Measurements from ENCODE around the gene CGB2. TPM values are rescaled to one million over a fixed set of nuclear protein-coding genes. Genes with fewer than 3 reads are reported as not detected.
"Not testable (repeated sequence)": the region's sequence is repeated elsewhere in the genome, so short reads cannot be mapped to it uniquely, and the experiment has no call there.

The CGB2 gene
- total and polyA plus RNA-seq, 4 donors: 0.58 TPM; not detected in 3

DNA sequence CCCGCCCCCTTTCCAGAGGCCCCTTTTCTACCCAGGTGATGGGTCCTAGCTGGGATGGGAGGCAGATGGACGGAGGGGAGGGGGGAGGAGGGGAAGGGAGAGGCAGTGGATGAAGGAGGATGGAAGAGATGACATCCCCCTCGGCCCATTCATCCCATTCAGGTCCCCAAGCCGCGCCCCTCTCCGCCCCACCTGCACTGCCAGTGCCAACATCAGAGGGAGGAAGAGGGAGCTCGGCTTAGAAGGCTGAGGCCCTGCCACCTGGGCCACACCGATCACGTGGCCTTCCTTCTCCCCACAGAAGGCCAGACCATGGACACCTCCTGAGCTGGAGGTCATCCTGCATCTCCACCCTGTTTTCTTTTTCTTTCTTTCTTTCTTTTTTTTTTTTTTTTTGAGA lies 3.0 kb upstream of the CGB2 start:
- not testable (repeated sequence) for H3K9ac ChIP-seq (ENCODE audit: insufficient read depth in 1 of 2, low read length in 2 of 2); H3K4me1 ChIP-seq (ENCODE audit: control insufficient read depth in 5 of 5, insufficient read depth in 5 of 5, low read length in 5 of 5); DNase-seq; H3K36me3 ChIP-seq (ENCODE audit: control insufficient read depth in 4 of 4, insufficient read depth in 4 of 4, low read length in 4 of 4); ATAC-seq (ENCODE audit: insufficient read depth, low FRiP score); H3K27me3 ChIP-seq (ENCODE audit: control insufficient read depth in 3 of 3, insufficient read depth in 3 of 3, low read length in 2 of 3); H3K27ac ChIP-seq (ENCODE audit: low read depth in 1 of 2, low read length in 1 of 2); H3K4me3 ChIP-seq; H3K9me3 ChIP-seq (ENCODE audit: control insufficient read depth in 4 of 4, insufficient read depth in 3 of 4, low read length in 3 of 4)
- 68 to 82% methylated on average over 8 to 9 of the region's 9 CpGs for WGBS, 2 donors

DNA sequence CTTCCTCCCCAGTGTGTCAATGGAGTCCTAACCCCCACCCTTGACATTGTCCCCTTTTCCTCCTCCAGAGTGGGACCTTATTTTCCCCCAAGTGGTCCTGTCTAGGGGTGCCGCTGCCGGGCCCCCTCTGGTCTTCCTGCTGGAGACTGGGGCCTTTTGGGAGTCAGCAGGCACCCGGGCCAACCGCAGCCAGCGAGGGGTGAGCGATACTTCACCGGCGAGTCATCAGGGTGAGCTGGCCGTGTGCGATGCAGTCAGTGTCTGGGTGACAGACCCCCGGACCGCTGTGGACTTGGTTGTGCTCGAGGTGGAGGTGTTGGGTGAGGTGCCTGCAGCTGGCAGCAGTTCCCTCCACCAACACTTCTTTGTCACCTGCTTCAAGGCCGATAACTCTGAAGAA lies 1.9 kb upstream of the CGB2 start:
- H3K36me3 ChIP-seq (ENCODE audit: control insufficient read depth in 4 of 4, insufficient read depth in 4 of 4, low read length in 4 of 4); H3K4me1 ChIP-seq (ENCODE audit: control insufficient read depth in 5 of 5, insufficient read depth in 5 of 5, low read length in 5 of 5); H3K27me3 ChIP-seq (ENCODE audit: control insufficient read depth in 3 of 3, insufficient read depth in 3 of 3, low read length in 2 of 3); H3K9me3 ChIP-seq (ENCODE audit: control insufficient read depth in 4 of 4, insufficient read depth in 3 of 4, low read length in 3 of 4); H3K9ac ChIP-seq (ENCODE audit: insufficient read depth in 1 of 2, low read length in 2 of 2); H3K4me3 ChIP-seq; H3K27ac ChIP-seq (ENCODE audit: low read depth in 1 of 2, low read length in 1 of 2); ATAC-seq (ENCODE audit: insufficient read depth, low FRiP score); DNase-seq: not testable (repeated sequence)
- WGBS, 2 donors: 86 to 95% methylated on average over 14 of the region's 14 CpGs

DNA sequence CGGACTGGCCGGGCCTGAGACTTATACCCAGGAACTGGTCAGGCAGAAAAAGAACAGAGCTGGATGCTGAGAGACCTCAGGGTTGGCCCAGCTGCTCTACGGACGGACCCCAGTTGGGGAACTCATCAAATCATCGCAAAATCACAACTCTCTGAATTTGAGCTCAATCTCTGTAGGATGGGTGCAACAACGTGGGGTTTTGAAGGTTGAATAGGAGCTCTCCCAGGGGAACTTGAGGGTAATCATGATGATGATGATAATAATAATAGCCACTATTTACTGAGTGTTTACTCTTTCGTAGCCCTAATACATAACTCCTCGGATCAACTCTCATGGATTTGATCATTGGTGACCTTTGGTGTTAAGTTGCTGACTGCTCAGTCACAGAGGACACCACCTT lies 1.4 kb upstream of the CGB2 start:
- not testable (repeated sequence) for H3K27ac ChIP-seq (ENCODE audit: low read depth in 1 of 2, low read length in 1 of 2); DNase-seq; H3K9ac ChIP-seq (ENCODE audit: insufficient read depth in 1 of 2, low read length in 2 of 2); H3K27me3 ChIP-seq (ENCODE audit: control insufficient read depth in 3 of 3, insufficient read depth in 3 of 3, low read length in 2 of 3); H3K9me3 ChIP-seq (ENCODE audit: control insufficient read depth in 4 of 4, insufficient read depth in 3 of 4, low read length in 3 of 4); ATAC-seq (ENCODE audit: insufficient read depth, low FRiP score); H3K36me3 ChIP-seq (ENCODE audit: control insufficient read depth in 4 of 4, insufficient read depth in 4 of 4, low read length in 4 of 4); H3K4me1 ChIP-seq (ENCODE audit: control insufficient read depth in 5 of 5, insufficient read depth in 5 of 5, low read length in 5 of 5); H3K4me3 ChIP-seq
- WGBS, 2 donors: 91 to 94% methylated on average over 3 to 5 of the region's 8 CpGs

DNA sequence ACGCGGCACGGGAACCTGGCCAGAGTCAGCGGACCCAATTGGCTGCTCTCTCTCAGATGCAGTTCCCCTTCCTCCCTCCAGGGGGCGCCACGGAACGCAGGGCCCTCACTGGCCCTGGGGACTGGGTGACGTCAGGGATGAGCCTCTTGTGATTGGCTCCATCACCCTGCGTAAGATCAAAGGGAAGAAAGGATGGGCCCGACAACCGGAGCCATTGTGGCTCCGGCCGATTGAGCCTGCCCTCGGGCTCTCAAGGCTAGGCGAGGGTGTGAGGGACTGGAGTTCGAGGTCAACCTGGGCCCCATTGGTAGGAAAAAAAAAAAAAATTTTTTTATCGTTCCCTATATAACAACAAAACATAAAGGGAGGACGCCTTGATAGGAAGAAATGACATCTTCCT lies 5.1 kb downstream of the CGB2 start, which contains the start of gene CGB1:
Gene CGB1 (minus strand): TSS at position 81 of the 400 bp plus-strand sequence. CDS start 184 bp downstream, outside the sequence.
- 48 to 61% methylated on average over 17 to 18 of the region's 18 CpGs for WGBS, 2 donors
- not testable (repeated sequence) for ATAC-seq (ENCODE audit: insufficient read depth, low FRiP score); H3K4me1 ChIP-seq (ENCODE audit: control insufficient read depth in 5 of 5, insufficient read depth in 5 of 5, low read length in 5 of 5); H3K27ac ChIP-seq (ENCODE audit: low read depth in 1 of 2, low read length in 1 of 2); H3K4me3 ChIP-seq; DNase-seq; H3K27me3 ChIP-seq (ENCODE audit: control insufficient read depth in 3 of 3, insufficient read depth in 3 of 3, low read length in 2 of 3); H3K9me3 ChIP-seq (ENCODE audit: control insufficient read depth in 4 of 4, insufficient read depth in 3 of 4, low read length in 3 of 4); H3K9ac ChIP-seq (ENCODE audit: insufficient read depth in 1 of 2, low read length in 2 of 2); H3K36me3 ChIP-seq (ENCODE audit: control insufficient read depth in 4 of 4, insufficient read depth in 4 of 4, low read length in 4 of 4)

DNA sequence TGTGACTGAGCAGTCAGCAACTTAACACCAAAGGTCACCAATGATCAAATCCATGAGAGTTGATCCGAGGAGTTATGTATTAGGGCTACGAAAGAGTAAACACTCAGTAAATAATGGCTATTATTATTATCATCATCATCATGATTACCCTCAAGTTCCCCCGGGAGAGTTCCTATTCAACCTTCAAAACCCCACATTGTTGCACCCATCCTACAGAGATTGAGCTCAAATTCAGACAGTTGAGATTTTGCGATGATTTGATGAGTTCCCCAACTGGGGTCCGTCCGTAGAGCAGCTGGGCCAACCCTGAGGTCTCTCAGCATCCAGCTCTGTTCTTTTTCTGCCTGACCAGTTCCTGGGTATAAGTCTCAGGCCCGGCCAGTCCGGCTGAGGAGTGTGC lies 6.4 kb downstream of the CGB2 start:
- DNase-seq; H3K4me3 ChIP-seq; H3K27ac ChIP-seq (ENCODE audit: low read depth in 1 of 2, low read length in 1 of 2); H3K9ac ChIP-seq (ENCODE audit: insufficient read depth in 1 of 2, low read length in 2 of 2); H3K36me3 ChIP-seq (ENCODE audit: control insufficient read depth in 4 of 4, insufficient read depth in 4 of 4, low read length in 4 of 4); H3K4me1 ChIP-seq (ENCODE audit: control insufficient read depth in 5 of 5, insufficient read depth in 5 of 5, low read length in 5 of 5); H3K9me3 ChIP-seq (ENCODE audit: control insufficient read depth in 4 of 4, insufficient read depth in 3 of 4, low read length in 3 of 4); H3K27me3 ChIP-seq (ENCODE audit: control insufficient read depth in 3 of 3, insufficient read depth in 3 of 3, low read length in 2 of 3); ATAC-seq (ENCODE audit: insufficient read depth, low FRiP score): not testable (repeated sequence)
- WGBS, 2 donors: 91% methylated on average over 6 to 8 of the region's 8 CpGs

DNA sequence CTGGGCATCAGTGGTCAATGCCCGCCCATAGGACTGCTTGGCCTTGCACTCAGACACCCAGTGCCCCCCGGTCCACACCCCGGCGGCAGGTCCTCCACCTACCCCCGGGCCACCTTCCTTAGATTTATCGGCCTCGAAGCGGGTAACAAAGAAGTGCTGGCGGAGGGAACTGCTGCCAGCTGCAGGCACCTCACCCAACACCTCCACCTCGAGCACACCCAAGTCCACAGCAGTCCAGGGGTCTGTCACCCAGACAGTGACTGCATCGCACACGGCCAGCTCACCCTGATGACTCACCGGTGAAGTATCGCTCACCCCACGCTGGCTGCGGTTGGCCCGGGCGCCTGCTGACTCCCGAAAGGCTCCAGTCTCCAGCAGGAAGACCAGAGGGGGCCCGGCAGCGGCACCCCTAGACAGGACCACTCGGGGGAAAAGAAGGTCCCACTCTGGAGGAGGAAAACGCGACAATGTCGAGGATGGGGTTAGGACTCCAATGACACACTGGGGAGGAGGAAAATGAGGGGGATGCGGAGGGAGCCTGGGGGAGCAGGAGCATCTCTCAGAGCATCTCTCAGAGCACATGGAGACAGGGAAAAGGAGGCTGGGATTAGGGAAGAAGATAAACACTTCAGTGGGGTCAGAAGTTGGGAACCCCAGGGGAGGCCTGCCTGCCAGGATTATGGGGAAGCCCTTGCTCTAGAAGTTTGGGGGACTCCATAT lies 7.0 kb downstream of the CGB2 start:
- not testable (repeated sequence) for H3K27me3 ChIP-seq (ENCODE audit: control insufficient read depth in 3 of 3, insufficient read depth in 3 of 3, low read length in 2 of 3); H3K27ac ChIP-seq (ENCODE audit: low read depth in 1 of 2, low read length in 1 of 2); H3K4me3 ChIP-seq; H3K4me1 ChIP-seq (ENCODE audit: control insufficient read depth in 5 of 5, insufficient read depth in 5 of 5, low read length in 5 of 5); H3K36me3 ChIP-seq (ENCODE audit: control insufficient read depth in 4 of 4, insufficient read depth in 4 of 4, low read length in 4 of 4); H3K9ac ChIP-seq (ENCODE audit: insufficient read depth in 1 of 2, low read length in 2 of 2); ATAC-seq (ENCODE audit: insufficient read depth, low FRiP score); H3K9me3 ChIP-seq (ENCODE audit: control insufficient read depth in 4 of 4, insufficient read depth in 3 of 4, low read length in 3 of 4); DNase-seq
- WGBS, 2 donors: 87 to 90% methylated on average over 26 of the region's 26 CpGs

DNA sequence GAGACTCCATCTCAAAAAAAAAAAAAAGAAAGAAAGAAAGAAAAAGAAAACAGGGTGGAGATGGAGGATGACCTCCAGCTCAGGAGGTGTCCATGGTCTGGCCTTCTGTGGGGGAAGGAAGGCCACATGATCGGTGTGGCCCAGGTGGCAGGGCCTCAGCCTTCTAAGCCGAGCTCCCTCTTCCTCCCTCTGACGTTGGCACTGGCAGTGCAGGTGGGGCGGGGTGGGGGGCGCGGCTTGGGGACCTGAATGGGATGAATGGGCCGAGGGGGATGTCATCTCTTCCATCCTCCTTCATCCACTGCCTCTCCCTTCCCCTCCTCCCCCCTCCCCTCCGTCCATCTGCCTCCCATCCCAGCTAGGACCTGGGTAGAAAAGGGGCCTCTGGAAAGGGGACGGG lies 8.0 kb downstream of the CGB2 start:
- 62 to 79% methylated on average over 8 to 9 of the region's 9 CpGs for WGBS, 2 donors
- not testable (repeated sequence) for DNase-seq; ATAC-seq (ENCODE audit: insufficient read depth, low FRiP score); H3K9ac ChIP-seq (ENCODE audit: insufficient read depth in 1 of 2, low read length in 2 of 2); H3K9me3 ChIP-seq (ENCODE audit: control insufficient read depth in 4 of 4, insufficient read depth in 3 of 4, low read length in 3 of 4); H3K27ac ChIP-seq (ENCODE audit: low read depth in 1 of 2, low read length in 1 of 2); H3K36me3 ChIP-seq (ENCODE audit: control insufficient read depth in 4 of 4, insufficient read depth in 4 of 4, low read length in 4 of 4); H3K4me3 ChIP-seq; H3K27me3 ChIP-seq (ENCODE audit: control insufficient read depth in 3 of 3, insufficient read depth in 3 of 3, low read length in 2 of 3); H3K4me1 ChIP-seq (ENCODE audit: control insufficient read depth in 5 of 5, insufficient read depth in 5 of 5, low read length in 5 of 5)

Data from lung (tissue), 10 donors.